ENCODE results near the gene GALNTL6. TPM values are rescaled to one million over a fixed set of nuclear protein-coding genes. Genes with fewer than 3 reads are reported as not detected.

The GALNTL6 gene
- total and polyA plus RNA-seq, 3 donors from 2014 or later, result 2.9 to 6.2 (median 4.9) TPM

DNA sequence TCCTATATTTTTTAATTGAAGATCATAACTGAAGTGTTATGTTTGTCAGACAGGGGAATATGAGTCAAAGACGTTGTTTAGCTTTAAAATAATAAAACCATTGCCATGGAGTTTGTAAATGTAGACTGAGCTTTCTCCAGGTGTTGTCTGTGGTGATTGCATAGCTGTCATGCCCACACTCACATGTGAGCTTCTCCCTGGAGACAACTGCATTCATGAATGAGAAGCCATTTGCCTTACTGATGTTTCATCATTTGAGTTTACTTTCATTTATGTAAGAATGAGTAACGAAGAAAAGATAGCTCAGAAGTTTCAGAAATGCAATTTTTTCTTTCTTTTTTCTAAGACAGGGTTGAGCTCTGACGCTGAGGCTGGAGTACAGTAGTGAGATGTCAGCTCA, 339.1 kb downstream of the GALNTL6 start:
- no peak overlapping the region for H3K27ac ChIP-seq
- H3K9me3 ChIP-seq, result no peaks in the 10 kb centered on the region
- H3K36me3 ChIP-seq (ENCODE audit: low read depth, missing control alignments), result no peaks in the 10 kb centered on the region
- DNase-seq, result no peak
- WGBS, 2 donors, result 80 to 86% methylated on average over 3 of the region's 3 CpGs
- intact Hi-C loops (cut with DNase I; ENCODE audit: low total_unique reads), result no loop called here
- no peaks in the 10 kb centered on the region for H3K4me1 ChIP-seq
- no peak for TF ChIP-seq POLR2A (IDR thresholded peaks at IDR 0.05)
- H3K27me3 ChIP-seq, result no peaks in the 10 kb centered on the region
- no peak overlapping the region for H3K4me3 ChIP-seq

DNA sequence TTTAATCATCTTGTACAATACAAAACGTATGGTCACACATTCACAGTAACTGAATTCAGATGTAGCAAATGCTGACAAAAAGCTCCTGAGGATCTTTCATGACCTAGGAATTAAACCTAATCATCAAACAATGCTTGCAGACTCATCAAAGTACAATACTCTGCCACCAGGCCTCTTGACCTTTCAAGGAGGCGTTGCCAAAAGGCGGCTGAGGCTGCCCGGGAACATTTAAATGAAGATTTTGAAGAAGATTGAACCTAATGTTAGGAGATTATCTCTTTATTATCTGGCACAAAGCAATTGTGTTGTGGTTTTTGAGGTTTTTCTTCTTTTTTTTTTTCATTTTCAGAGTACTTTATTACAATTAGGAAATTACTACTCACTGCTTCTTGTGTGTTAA, 340.5 kb downstream of the GALNTL6 start:
- TF ChIP-seq POLR2A (IDR thresholded peaks at IDR 0.05), result no peak
- TF ChIP-seq, protein P1, sequence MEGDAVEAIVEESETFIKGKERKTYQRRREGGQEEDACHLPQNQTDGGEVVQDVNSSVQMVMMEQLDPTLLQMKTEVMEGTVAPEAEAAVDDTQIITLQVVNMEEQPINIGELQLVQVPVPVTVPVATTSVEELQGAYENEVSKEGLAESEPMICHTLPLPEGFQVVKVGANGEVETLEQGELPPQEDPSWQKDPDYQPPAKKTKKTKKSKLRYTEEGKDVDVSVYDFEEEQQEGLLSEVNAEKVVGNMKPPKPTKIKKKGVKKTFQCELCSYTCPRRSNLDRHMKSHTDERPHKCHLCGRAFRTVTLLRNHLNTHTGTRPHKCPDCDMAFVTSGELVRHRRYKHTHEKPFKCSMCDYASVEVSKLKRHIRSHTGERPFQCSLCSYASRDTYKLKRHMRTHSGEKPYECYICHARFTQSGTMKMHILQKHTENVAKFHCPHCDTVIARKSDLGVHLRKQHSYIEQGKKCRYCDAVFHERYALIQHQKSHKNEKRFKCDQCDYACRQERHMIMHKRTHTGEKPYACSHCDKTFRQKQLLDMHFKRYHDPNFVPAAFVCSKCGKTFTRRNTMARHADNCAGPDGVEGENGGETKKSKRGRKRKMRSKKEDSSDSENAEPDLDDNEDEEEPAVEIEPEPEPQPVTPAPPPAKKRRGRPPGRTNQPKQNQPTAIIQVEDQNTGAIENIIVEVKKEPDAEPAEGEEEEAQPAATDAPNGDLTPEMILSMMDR (IDR thresholded peaks at IDR 0.05), result no peak
- no peaks in the 10 kb centered on the region for H3K4me1 ChIP-seq
- WGBS, 2 donors, result 84% methylated on average over 4 of the region's 4 CpGs

DNA sequence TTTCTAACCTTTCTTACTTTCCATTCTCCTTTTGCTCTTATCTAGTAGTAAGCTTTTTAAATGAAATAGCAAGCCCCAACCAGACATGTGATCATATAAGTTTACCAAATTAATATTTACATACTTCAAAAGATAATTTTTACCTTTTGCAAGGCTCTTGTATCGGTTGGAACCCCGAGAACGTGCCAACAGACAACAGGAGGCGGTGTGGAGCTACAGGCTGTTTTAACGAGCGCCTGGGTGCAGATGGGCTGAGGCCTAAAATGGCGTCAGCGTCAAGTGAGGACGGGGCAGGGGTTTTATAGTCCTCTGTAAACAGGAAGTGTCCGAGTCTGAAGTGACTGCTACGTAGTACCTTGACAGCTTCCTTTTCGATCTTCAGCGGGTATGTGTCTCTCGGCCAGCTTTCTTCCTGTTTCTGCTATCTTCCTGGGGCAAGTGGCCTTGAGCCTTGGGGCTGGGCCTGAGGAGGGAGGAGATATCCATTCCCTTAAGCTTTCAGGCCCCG, 342.7 kb downstream of the GALNTL6 start:
- Histone ChIP-seq H3K36me3 (ENCODE audit: low read depth, missing control alignments) (no peaks in the 10 kb centered on the region), H3K4me3 (peak overlapping the region in 1 of 2 donors; percentile 13), H3K27me3 (no peaks in the 10 kb centered on the region), H3K4me1 (no peaks in the 10 kb centered on the region), H3K9me3 (no peaks in the 10 kb centered on the region), H3K27ac (peak overlapping the region in 1 of 2 donors; percentile 36)
- peak; percentile 41 for DNase-seq
- intact Hi-C loops (cut with DNase I; ENCODE audit: low total_unique reads), result no loop called here
- WGBS, 2 donors, result 51 to 62% methylated on average over 15 of the region's 15 CpGs
- TF ChIP-seq POLR2A (IDR thresholded peaks at IDR 0.05), result no peak
- TF ChIP-seq, protein P1 (IDR thresholded peaks at IDR 0.05), result no peak

More for the DNA sequence above, 340.5 kb downstream of the GALNTL6 start:
- Histone ChIP-seq H3K27ac (no peak overlapping the region), H3K4me3 (no peak overlapping the region), H3K27me3 (no peaks in the 10 kb centered on the region), H3K36me3 (ENCODE audit: low read depth, missing control alignments) (no peaks in the 10 kb centered on the region), H3K9me3 (no peaks in the 10 kb centered on the region)
- intact Hi-C loops (cut with DNase I; ENCODE audit: low total_unique reads), result no loop called here
- DNase-seq, result no peak

DNA sequence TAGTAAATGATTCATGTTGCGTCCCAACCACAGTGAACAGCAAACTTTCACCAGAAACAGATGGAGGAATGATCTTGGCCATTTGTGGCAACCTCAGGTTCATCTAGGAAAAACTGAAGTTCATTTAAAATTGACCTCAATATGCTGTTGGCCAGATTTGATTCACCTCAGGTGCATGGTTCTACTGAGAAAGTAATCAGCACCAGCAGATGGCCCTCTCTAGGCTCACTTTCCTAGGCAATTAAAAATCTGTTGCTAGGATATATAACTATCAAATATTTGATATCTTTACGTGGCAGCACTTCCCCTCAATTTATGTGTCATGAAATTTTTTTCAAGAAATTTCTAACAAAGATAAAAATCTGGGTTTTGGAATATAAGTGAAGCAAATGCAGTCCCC, 344.7 kb downstream of the GALNTL6 start:
- H3K9me3 ChIP-seq, result no peaks in the 10 kb centered on the region
- H3K4me1 ChIP-seq, result no peaks in the 10 kb centered on the region
- H3K27me3 ChIP-seq, result no peaks in the 10 kb centered on the region
- no peak for TF ChIP-seq POLR2A (IDR thresholded peaks at IDR 0.05)
- TF ChIP-seq, protein P1 (IDR thresholded peaks at IDR 0.05), result no peak
- H3K27ac ChIP-seq, result no peak overlapping the region
- 70 to 78% methylated on average over 2 of the region's 2 CpGs for WGBS, 2 donors
- no peak for DNase-seq
- H3K4me3 ChIP-seq, result no peak overlapping the region
- no peaks in the 10 kb centered on the region for H3K36me3 ChIP-seq (ENCODE audit: low read depth, missing control alignments)
- intact Hi-C loops (cut with DNase I; ENCODE audit: low total_unique reads), result no loop called here

DNA sequence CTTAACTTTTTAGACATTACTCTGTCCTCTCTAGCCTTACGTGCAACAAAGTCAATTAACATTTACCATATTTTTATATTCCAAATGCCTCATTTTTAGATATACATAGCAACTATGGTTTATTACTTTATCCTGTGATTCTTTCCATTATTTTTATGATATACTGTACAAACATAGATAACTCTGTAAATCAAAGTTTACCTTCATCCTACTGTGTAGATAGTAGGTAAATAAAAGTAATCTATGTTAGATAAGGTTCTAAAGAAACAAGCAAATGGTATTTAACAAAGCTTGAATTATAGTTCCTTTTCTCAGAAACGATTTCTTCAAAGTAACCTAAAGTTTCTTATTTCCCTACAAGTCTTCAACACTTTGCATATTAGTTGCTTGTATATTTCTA, 350.0 kb downstream of the GALNTL6 start:
- Histone ChIP-seq H3K27me3 (no peaks in the 10 kb centered on the region), H3K4me1 (no peaks in the 10 kb centered on the region), H3K4me3 (no peak overlapping the region), H3K9me3 (no peaks in the 10 kb centered on the region), H3K27ac (no peak overlapping the region), H3K36me3 (ENCODE audit: low read depth, missing control alignments) (no peaks in the 10 kb centered on the region)
- WGBS, 2 donors, result 57 to 59% methylated on average over 2 of the region's 2 CpGs
- TF ChIP-seq, protein P1 (IDR thresholded peaks at IDR 0.05), result no peak
- TF ChIP-seq POLR2A (IDR thresholded peaks at IDR 0.05), result no peak
- intact Hi-C loops (cut with DNase I; ENCODE audit: low total_unique reads), result no loop called here
- DNase-seq, result no peak

Measured in testis (tissue), 3 donors.